IMR-90 (cell line): ENCODE measurements around the gene TSHZ3. TPM values are rescaled to one million over a fixed set of nuclear protein-coding genes. Genes with fewer than 3 reads are reported as not detected.

Experiments used
- ATAC-seq: fragments of 200-7000 bp; cut with Tn5 transposase; 2 replicates; pipeline ENCODE4 v1.9.1; 2020; ENCODE audit warnings: low read depth, mild to moderate bottlenecking, moderate library complexity
- BruUV-seq: library from RNA; stranded (reverse); fragments of 400-500 nt; replicated peaks from 2 replicates; lab custom pipeline; 2021; lab: Mats Ljungman, UMichigan
- CTCF ChIA-PET: fragments of 300-600 bp; formaldehyde crosslinking; extraction: SDS; loops from one replicate; lab custom pipeline; 2021; ENCODE audit warnings: antibody characterized with exemption; lab: Yijun Ruan, JAX
- POLR2A ChIA-PET: fragments of 300-600 bp; sonication (Branson Sonifier 250); formaldehyde crosslinking; loops from one replicate; lab custom pipeline; 2022; ENCODE audit warnings: antibody characterized with exemption; ENCODE audit not compliant: unreplicated experiment; lab: Charles Lee
- DNase-seq: peaks from one replicate; pipeline ENCODE4 v3.0.0; 2013
- H2AFZ ChIP-seq: replicated peaks from 2 replicates; pipeline ENCODE3; 2013; ENCODE audit warnings: low read length, mild to moderate bottlenecking; ENCODE audit not compliant: poor library complexity
- H2AK5ac ChIP-seq: 2 replicates; pipeline ENCODE4 v1.6.1; 2013; ENCODE audit warnings: low read depth, low read length, inconsistent platforms
- H2AK9ac ChIP-seq: replicated peaks from 2 replicates; pipeline ENCODE3; 2013; ENCODE audit warnings: mild to moderate bottlenecking, low read depth, low read length, moderate library complexity; ENCODE audit not compliant: poor library complexity
- H2BK120ac ChIP-seq: 2 replicates; pipeline ENCODE4 v1.6.1; 2013; ENCODE audit warnings: low read depth, low read length, inconsistent platforms
- H2BK15ac ChIP-seq: 3 replicates; pipeline ENCODE4 v1.6.1; 2013; ENCODE audit warnings: low read depth, low read length, inconsistent platforms
- H2BK20ac ChIP-seq: 2 replicates; pipeline ENCODE4 v1.6.1; 2013; ENCODE audit warnings: low read depth, mild to moderate bottlenecking, inconsistent platforms, low read length, moderate library complexity
- H2BK5ac ChIP-seq: 2 replicates; pipeline ENCODE4 v1.6.1; 2013; ENCODE audit warnings: mild to moderate bottlenecking, low read depth, low read length, inconsistent platforms; ENCODE audit not compliant: poor library complexity, severe bottlenecking
- H3K14ac ChIP-seq: replicated peaks from 2 replicates; pipeline ENCODE4 v1.6.1; 2013; ENCODE audit warnings: low read depth, low read length, inconsistent platforms
- H3K18ac ChIP-seq: 2 replicates; pipeline ENCODE4 v1.6.1; 2013; ENCODE audit warnings: low read depth, low read length, control low read depth
- H3K23ac ChIP-seq: 2 replicates; pipeline ENCODE4 v1.6.1; 2013; ENCODE audit warnings: low read depth, low read length, inconsistent platforms
- H3K27ac ChIP-seq: 2 replicates; pipeline ENCODE4 v1.5.1; 2013; ENCODE audit warnings: mild to moderate bottlenecking, control low read depth, low read length; ENCODE audit not compliant: insufficient read depth
- H3K27me3 ChIP-seq: 2 replicates; pipeline ENCODE4 v1.6.1; 2013; ENCODE audit warnings: low read length; ENCODE audit not compliant: control insufficient read depth, insufficient read depth
- H3K36me3 ChIP-seq: 2 replicates; pipeline ENCODE4 v1.6.1; 2013; ENCODE audit warnings: low read length, mixed read lengths; ENCODE audit not compliant: control insufficient read depth, insufficient read depth
- H3K4ac ChIP-seq: 2 replicates; pipeline ENCODE4 v1.6.1; 2013; ENCODE audit warnings: low read depth, low read length, inconsistent platforms
- H3K4me1 ChIP-seq: 2 replicates; pipeline ENCODE4 v1.6.1; 2013; ENCODE audit warnings: low read length, mixed read lengths; ENCODE audit not compliant: control insufficient read depth, insufficient read depth
- H3K4me2 ChIP-seq: 2 replicates; pipeline ENCODE4 v1.6.1; 2013; ENCODE audit warnings: low read depth, mild to moderate bottlenecking, control low read depth, low read length, moderate library complexity
- H3K4me3 ChIP-seq: 2 replicates; pipeline ENCODE4 v1.5.1; 2013; ENCODE audit warnings: low read depth, mild to moderate bottlenecking, control low read depth, low read length, moderate library complexity; ENCODE audit not compliant: insufficient read depth
- H3K56ac ChIP-seq: 2 replicates; pipeline ENCODE4 v1.6.1; 2013; ENCODE audit warnings: low read length, inconsistent platforms; ENCODE audit not compliant: insufficient read depth; ENCODE audit errors: extremely low read depth
- H3K79me1 ChIP-seq, 2 experiments: 2 replicates each; pipeline ENCODE4 v1.6.1; 2013; ENCODE audit warnings: low read length in 2 of 2, inconsistent platforms in 1 of 2, low read depth in 1 of 2
- H3K9ac ChIP-seq: 2 replicates; pipeline ENCODE4 v1.6.1; 2013; ENCODE audit warnings: low read depth, low read length, control low read depth
- H3K9me1 ChIP-seq: 2 replicates; pipeline ENCODE4 v1.6.1; 2013; ENCODE audit warnings: low read length, inconsistent platforms; ENCODE audit not compliant: insufficient read depth
- H3K9me3 ChIP-seq: 2 replicates; pipeline ENCODE4 v1.6.1; 2013; ENCODE audit warnings: low read length; ENCODE audit not compliant: control insufficient read depth, insufficient read depth
- H4K20me1 ChIP-seq: 2 replicates; pipeline ENCODE4 v1.6.1; 2013; ENCODE audit warnings: low read length, inconsistent platforms; ENCODE audit not compliant: insufficient read depth
- H4K5ac ChIP-seq: 2 replicates; pipeline ENCODE4 v1.6.1; 2013; ENCODE audit warnings: mild to moderate bottlenecking, low read depth, low read length, control low read depth
- H4K8ac ChIP-seq, 2 experiments: 2 replicates each; pipeline ENCODE4 v1.6.1; 2013; ENCODE audit warnings: low read depth in 2 of 2, low read length in 2 of 2, control low read depth in 1 of 2, inconsistent platforms in 1 of 2
- H4K91ac ChIP-seq: 2 replicates; pipeline ENCODE4 v1.6.1; 2013; ENCODE audit warnings: low read depth, low read length, inconsistent platforms; ENCODE audit not compliant: insufficient read depth
- BHLHE40 ChIP-seq: fragments of 150-350 bp; IDR thresholded peaks from 2 replicates; pipeline ENCODE4 v1.6.1; 2016; ENCODE audit warnings: mild to moderate bottlenecking, low read depth, low read length
- CEBPB ChIP-seq: IDR thresholded peaks from 2 replicates; pipeline ENCODE4 v1.6.1; 2012; ENCODE audit warnings: low read depth, low read length, improper control_type of control experiment
- CHD1 ChIP-seq: IDR thresholded peaks from 2 replicates; pipeline ENCODE4 v1.6.1; 2012; ENCODE audit warnings: low read depth, low read length, improper control_type of control experiment
- CTCF ChIP-seq: conservative IDR thresholded peaks from 2 replicates; pipeline ENCODE4 v1.5.1; 2012; ENCODE audit warnings: mild to moderate bottlenecking, low read depth, low read length, improper control_type of control experiment
- ELK1 ChIP-seq: fragments of 150-350 bp; IDR thresholded peaks from 2 replicates; pipeline ENCODE4 v1.6.1; 2016; ENCODE audit warnings: low read depth, mild to moderate bottlenecking, low read length, moderate library complexity, borderline replicate concordance
- FOS ChIP-seq: fragments of 150-350 bp; IDR thresholded peaks from 2 replicates; pipeline ENCODE4 v1.6.1; 2016; ENCODE audit warnings: low read depth, low read length
- MAFK ChIP-seq: IDR thresholded peaks from 2 replicates; pipeline ENCODE4 v1.6.1; 2012; ENCODE audit warnings: low read depth, low read length, improper control_type of control experiment
- MAZ ChIP-seq: IDR thresholded peaks from 2 replicates; pipeline ENCODE4 v1.6.1; 2012; ENCODE audit warnings: low read depth, mild to moderate bottlenecking, low read length, improper control_type of control experiment, moderate library complexity, borderline replicate concordance
- MXI1 ChIP-seq: IDR thresholded peaks from 2 replicates; pipeline ENCODE4 v1.6.1; 2012; ENCODE audit warnings: low read depth, mild to moderate bottlenecking, low read length, moderate library complexity, borderline replicate concordance
- NFE2L2 ChIP-seq: fragments of 150-350 bp; IDR thresholded peaks from 2 replicates; pipeline ENCODE4 v1.6.1; 2016; ENCODE audit warnings: low read depth, mild to moderate bottlenecking, low read length
- POLR2A ChIP-seq: IDR thresholded peaks from 2 replicates; pipeline ENCODE4 v1.6.1; 2012; ENCODE audit warnings: mild to moderate bottlenecking, low read depth, low read length
- RAD21 ChIP-seq: IDR thresholded peaks from 2 replicates; pipeline ENCODE4 v1.6.1; 2012; ENCODE audit warnings: low read length, improper control_type of control experiment
- RCOR1 ChIP-seq: IDR thresholded peaks from 2 replicates; pipeline ENCODE4 v1.6.1; 2012; ENCODE audit warnings: mild to moderate bottlenecking, low read length, improper control_type of control experiment; ENCODE audit not compliant: insufficient replicate concordance
- RFX5 ChIP-seq: IDR thresholded peaks from 2 replicates; pipeline ENCODE4 v1.8.0; 2012; ENCODE audit warnings: low read depth, mild to moderate bottlenecking, low read length, moderate library complexity
- SMC3 ChIP-seq: fragments of 150-350 bp; IDR thresholded peaks from 2 replicates; pipeline ENCODE4 v1.6.1; 2016; ENCODE audit warnings: low read depth, mild to moderate bottlenecking, antibody characterized with exemption, low read length, moderate library complexity
- USF2 ChIP-seq: fragments of 150-350 bp; IDR thresholded peaks from 2 replicates; pipeline ENCODE4 v1.6.1; 2017; ENCODE audit warnings: mild to moderate bottlenecking, antibody characterized with exemption, low read length, low read depth
- WGBS, 2 experiments: methylation state at CpG; one replicate each; pipeline versions ENCODE4 v1.1.5 to v1.1.7; 2013; ENCODE audit warnings: missing lambda C conversion rate in 2 of 2; ENCODE audit not compliant: insufficient read length in 1 of 2; ENCODE audit errors: extremely low coverage in 2 of 2; 5-methylcytosine and 5-hydroxymethylcytosine counted together
- dilution Hi-C: fragments of 300-500 bp; cut with HindIII; formaldehyde crosslinking; loops from one replicate; pipeline ENCODE4 v1.14.3; 2018; ENCODE audit warnings: low sequenced_read_pairs; ENCODE audit not compliant: unreplicated experiment
- in situ Hi-C: fragments of 300-500 bp; cut with MboI; formaldehyde crosslinking; loops from 3 replicates; pipeline ENCODE4 v1.14.3; 2019; ENCODE audit warnings: low sequenced_read_pairs, inconsistent platforms, mixed read lengths
- intact Hi-C: fragments of 100-400 bp; cut with micrococcal nuclease; formaldehyde crosslinking; loops from 2 replicates; pipeline ENCODE4 v1.10.0; 2022
- polyA plus RNA-seq, 3 experiments: library from polyadenylated mRNA; depleted of rRNA; stranded (reverse); fragments of >200 nt; gene quantifications; 2 replicates each; pipeline ENCODE4 v1.2.3, GENCODE V29; 2012; ENCODE audit warnings: low replicate concordance in 1 of 3
- total RNA-seq: library from RNA; depleted of rRNA; stranded (reverse); fragments of >200 nt; gene quantifications from 2 replicates; pipeline ENCODE4 v1.2.3, GENCODE V29; 2012

The TSHZ3 gene
- total and polyA plus RNA-seq, 2 of the 4 experiments (the other 2 are of a cell fraction) = 8.1 to 13.0 TPM

- BruUV-seq = no TSS peak
- in situ Hi-C loops = no loop called here
Measured at GRCh38 chr19:31390711-31391110, 41.5 kb upstream of the TSHZ3 start.

More at GRCh38 chr19:31390711-31391110, 41.5 kb upstream of the TSHZ3 start:
- Histone ChIP-seq H3K9ac (no peak overlapping the region), H3K36me3 (no peaks in the 10 kb centered on the region), H2BK120ac (no peak overlapping the region), H4K91ac (no peak overlapping the region), H3K27me3 (peaks cover 23% of the 10 kb centered on the region), H3K4ac (no peak overlapping the region), H2AK9ac (no peak overlapping the region), H4K20me1 (no peaks in the 10 kb centered on the region), H3K4me3 (no peak overlapping the region), H3K79me1 (no peaks in the 10 kb centered on the region), H3K14ac (no peak overlapping the region), H3K4me2 (no peak overlapping the region), H3K9me1 (no peaks in the 10 kb centered on the region), H3K27ac (no peak overlapping the region), H2AK5ac (no peak overlapping the region), H3K18ac (no peak overlapping the region), H3K23ac (no peak overlapping the region), H2BK20ac (no peak overlapping the region), H2BK15ac (no peak overlapping the region), H2AFZ (no peak overlapping the region), H4K5ac (no peak overlapping the region), H3K9me3 (no peaks in the 10 kb centered on the region), H2BK5ac (no peak overlapping the region), H3K56ac (no peak overlapping the region), H3K4me1 (no peaks in the 10 kb centered on the region), H4K8ac (no peak overlapping the region)
- ATAC-seq (no peak), DNase-seq (no peak)
- TF ChIP-seq POLR2A (no peak), RAD21 (no peak), RFX5 (no peak), MXI1 (no peak), CHD1 (no peak), NFE2L2 (no peak), CEBPB (no peak), MAZ (no peak), SMC3 (no peak), BHLHE40 (no peak), MAFK (no peak), USF2 (no peak), FOS (no peak), ELK1 (no peak), CTCF (no peak), RCOR1 (no peak)
- ChIA-PET POLR2A (no interaction called here), CTCF (no interaction called here)
- 92% methylated on average over 2 of the region's 6 CpGs; no CpG with 5 or more reads in 1 of the 2 experiments for WGBS, 2 experiments
- intact Hi-C loops = no loop called here
- dilution Hi-C loops = no loop called here
